ENCODE data around the gene MROH8.

Gene MROH8

DNA sequence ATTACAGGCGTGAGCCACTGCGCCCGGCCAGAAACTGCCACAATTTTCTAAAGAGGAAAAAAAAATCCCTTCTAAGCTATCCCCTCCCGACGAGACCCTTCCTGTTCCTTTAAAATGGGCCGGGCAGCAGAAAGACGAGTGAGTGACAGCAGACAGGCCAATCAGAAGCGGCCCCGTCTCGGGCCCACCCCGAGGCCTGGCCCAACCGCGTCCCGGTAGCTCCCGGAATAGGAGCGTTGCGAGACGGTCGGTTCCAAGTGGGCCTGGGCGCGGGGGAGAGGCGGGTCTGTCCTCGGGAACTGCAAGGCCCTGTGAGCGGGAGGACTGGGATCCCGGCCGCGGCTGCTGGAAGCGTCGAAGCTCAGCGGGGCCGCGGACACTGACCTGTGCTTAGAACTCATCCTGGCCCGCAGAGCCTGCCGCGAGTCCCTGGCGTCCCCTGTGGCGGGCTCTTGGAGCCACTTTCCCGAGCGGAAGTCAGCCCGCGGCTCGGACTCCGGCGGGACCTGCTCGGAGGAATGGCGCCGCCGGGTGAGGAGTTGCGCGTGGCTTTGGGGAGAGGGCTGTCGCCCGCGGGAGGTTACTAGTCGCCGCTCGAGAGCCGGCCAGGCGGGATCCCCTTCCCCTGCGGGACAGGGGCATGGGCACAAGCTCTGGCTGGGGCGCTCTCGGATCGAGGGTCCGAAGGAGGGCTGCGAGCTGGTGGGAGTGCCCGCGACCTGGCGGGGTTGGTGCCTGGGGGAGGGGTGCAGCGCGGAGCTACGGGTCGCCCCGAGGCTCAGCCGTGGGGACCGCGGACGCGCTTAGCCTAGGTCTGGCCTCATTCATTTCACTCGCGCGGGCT, at the start of gene MROH8, which contains the start of gene RPN2:
Gene MROH8, minus strand, starts transcription at position 710 of the 844 bp plus-strand sequence.
Gene RPN2, plus strand, starts transcription at position 492 of the 844 bp plus-strand sequence. Its CDS starts 27 bp downstream, at position 519.
- peak within 1 kb of the TSS; percentile 90 for H3K4me3 ChIP-seq (ENCODE audit: low read depth, low read length)
- POLR2A ChIA-PET, result interaction anchor here (0.8 to 1.6 kb wide), 4 partner anchors 11 to 348 kb away, joined by 3 to 6 read pairs (median 4); partner anchors contain the start of gene BLCAP
- CTCF ChIA-PET, result interaction anchor here (0.6 to 3.8 kb wide), 10 partner anchors 11 to 410 kb away, joined by 3 to 80 read pairs (median 3); no protein-coding TSS in a partner anchor
- TF ChIP-seq, protein P1, sequence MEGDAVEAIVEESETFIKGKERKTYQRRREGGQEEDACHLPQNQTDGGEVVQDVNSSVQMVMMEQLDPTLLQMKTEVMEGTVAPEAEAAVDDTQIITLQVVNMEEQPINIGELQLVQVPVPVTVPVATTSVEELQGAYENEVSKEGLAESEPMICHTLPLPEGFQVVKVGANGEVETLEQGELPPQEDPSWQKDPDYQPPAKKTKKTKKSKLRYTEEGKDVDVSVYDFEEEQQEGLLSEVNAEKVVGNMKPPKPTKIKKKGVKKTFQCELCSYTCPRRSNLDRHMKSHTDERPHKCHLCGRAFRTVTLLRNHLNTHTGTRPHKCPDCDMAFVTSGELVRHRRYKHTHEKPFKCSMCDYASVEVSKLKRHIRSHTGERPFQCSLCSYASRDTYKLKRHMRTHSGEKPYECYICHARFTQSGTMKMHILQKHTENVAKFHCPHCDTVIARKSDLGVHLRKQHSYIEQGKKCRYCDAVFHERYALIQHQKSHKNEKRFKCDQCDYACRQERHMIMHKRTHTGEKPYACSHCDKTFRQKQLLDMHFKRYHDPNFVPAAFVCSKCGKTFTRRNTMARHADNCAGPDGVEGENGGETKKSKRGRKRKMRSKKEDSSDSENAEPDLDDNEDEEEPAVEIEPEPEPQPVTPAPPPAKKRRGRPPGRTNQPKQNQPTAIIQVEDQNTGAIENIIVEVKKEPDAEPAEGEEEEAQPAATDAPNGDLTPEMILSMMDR (IDR thresholded peaks at IDR 0.05; ENCODE audit: insufficient read depth, low read length, missing control alignments), result no peak
- peak; percentile 85 for DNase-seq (ENCODE audit: low read depth, low spot score)

DNA sequence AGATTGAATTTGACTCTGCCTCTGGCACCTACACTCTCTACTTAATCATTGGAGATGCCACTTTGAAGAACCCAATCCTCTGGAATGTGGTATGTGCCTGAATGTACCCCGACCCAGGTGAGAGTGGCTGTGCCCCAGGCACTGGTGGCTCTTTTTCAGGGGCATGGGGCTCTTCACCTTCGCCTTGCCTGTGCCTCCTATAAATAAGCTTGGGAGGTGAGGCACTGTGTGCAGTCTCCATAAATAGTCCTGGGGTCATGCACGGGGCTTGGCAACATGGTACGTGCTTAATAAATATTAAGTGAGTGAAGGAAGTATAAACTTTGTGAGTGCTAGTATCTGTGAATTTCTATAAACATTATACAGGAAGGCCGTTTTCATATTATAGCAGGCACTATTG, 49.3 kb upstream of the MROH8 start:
- DNase-seq (ENCODE audit: low read depth, low spot score), result no peak
- no peak overlapping the region for H3K4me3 ChIP-seq (ENCODE audit: low read depth, low read length)
- ChIA-PET POLR2A (interaction anchor here (0.7 kb wide), 1 partner anchor 447 kb away, joined by 3 read pairs; no protein-coding TSS in a partner anchor), CTCF (interaction anchor here (1.0 to 1.4 kb wide), 4 partner anchors 26 to 41 kb away, joined by 3 to 5 read pairs (median 3); no protein-coding TSS in a partner anchor)
- TF ChIP-seq, protein P1 (IDR thresholded peaks at IDR 0.05; ENCODE audit: insufficient read depth, low read length, missing control alignments), result no peak

DNA sequence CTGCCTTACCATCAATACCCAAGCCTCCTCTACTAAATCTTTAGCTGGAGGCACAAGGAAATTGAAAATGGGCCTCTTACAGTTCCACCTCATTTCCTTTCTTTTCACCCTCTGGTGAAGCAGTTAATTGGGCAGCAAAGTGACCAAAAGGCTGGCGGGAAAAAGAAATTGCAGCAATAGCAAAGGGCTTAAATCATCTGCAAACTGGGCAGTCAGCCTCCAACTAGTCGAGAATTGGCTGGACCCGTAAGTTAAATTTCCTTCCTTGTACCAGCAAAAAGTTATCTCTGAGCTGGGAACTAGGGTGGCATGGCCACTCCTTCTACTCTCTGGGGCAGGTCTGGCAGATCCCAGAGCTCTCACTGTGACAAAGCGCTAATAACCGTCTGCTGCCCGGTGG, 48.7 kb upstream of the MROH8 start:
- no peak overlapping the region for H3K4me3 ChIP-seq (ENCODE audit: low read depth, low read length)
- TF ChIP-seq, protein P1 (IDR thresholded peaks at IDR 0.05; ENCODE audit: insufficient read depth, low read length, missing control alignments), result no peak
- ChIA-PET POLR2A (no interaction called here), CTCF (interaction anchor here (0.8 to 1.1 kb wide), 3 partner anchors 33 to 42 kb away, joined by 3 to 4 read pairs (median 3); no protein-coding TSS in a partner anchor)
- DNase-seq (ENCODE audit: low read depth, low spot score), result no peak

DNA sequence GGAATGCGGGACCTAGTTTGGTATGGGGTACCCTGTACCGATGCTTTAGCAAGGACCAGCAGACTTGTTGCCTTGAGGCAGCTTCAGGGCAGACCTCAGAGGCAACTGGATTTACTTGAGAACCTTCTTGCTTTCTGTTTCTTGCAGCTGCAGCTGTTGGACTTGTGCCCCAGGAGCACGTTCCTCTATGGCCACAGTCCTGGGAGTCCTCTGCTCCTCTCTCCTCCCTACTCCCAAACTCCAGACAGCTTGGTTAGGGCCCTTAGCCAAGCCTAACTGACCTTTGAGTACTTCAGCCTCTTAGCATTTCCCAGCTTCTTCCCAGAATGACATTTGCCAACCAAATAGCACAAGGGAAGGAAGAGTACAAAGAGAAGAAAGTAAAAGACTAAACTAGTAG, 47.5 kb upstream of the MROH8 start:
- TF ChIP-seq, protein P1 (IDR thresholded peaks at IDR 0.05; ENCODE audit: insufficient read depth, low read length, missing control alignments), result no peak
- H3K4me3 ChIP-seq (ENCODE audit: low read depth, low read length), result no peak overlapping the region
- POLR2A ChIA-PET, result no interaction called here
- no peak for DNase-seq (ENCODE audit: low read depth, low spot score)
- CTCF ChIA-PET, result interaction anchor here (0.7 to 1.0 kb wide), 2 partner anchors 24 to 31 kb away, joined by 3 read pairs; no protein-coding TSS in a partner anchor

DNA sequence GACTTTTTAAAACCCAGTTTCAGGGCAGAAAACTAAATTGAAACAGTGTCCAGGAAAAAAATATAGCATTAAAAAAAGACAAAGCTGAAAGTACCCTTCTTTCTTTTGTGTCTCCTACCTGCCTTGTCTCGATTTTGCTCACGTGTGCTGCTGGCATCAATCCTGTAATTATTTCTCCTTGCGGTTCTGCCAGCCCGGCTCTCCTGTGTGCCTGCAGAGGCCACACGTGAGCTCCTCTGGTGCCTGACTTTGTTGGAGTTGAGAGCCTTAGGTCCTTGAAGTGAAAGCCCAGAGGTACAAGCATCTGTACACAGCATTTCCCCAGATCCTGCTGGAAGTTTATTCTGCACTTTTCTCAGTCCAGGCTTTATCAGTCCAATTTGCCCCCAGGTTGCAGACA, 45.8 kb upstream of the MROH8 start:
- no peak for DNase-seq (ENCODE audit: low read depth, low spot score)
- TF ChIP-seq, protein P1 (IDR thresholded peaks at IDR 0.05; ENCODE audit: insufficient read depth, low read length, missing control alignments), result no peak
- ChIA-PET POLR2A (no interaction called here), CTCF (interaction anchor here (3.8 to 4.8 kb wide), 2 partner anchors 30 to 34 kb away, joined by 15 to 26 read pairs; no protein-coding TSS in a partner anchor)
- no peak overlapping the region for H3K4me3 ChIP-seq (ENCODE audit: low read depth, low read length)

DNA sequence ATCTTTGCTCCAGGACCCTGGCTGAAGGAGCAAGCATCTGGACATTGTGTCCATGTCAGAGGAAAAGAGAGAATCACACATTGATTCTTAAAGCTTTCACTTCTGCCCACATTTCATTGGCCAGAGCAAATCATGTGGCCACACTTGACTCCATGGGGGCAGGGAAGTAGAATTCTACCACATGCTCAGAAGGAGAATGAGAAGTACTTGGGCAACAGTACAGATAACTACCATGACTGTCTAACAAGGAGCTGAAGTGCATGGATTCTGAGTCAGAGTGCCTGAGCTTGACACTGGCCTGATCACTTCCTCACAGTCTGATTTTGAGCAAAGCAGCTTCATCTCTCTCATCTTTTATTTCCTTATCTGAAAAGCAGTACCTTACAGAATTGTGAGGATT, 43.7 kb upstream of the MROH8 start:
- POLR2A ChIA-PET, result no interaction called here
- DNase-seq (ENCODE audit: low read depth, low spot score), result peak; percentile 80

More for the DNA sequence above, 43.7 kb upstream of the MROH8 start:
- CTCF ChIA-PET, result interaction anchor here (0.9 to 4.8 kb wide), 7 partner anchors 8 to 310 kb away, joined by 3 to 26 read pairs (median 4); no protein-coding TSS in a partner anchor
- TF ChIP-seq, protein P1 (IDR thresholded peaks at IDR 0.05; ENCODE audit: insufficient read depth, low read length, missing control alignments), result no peak
- H3K4me3 ChIP-seq (ENCODE audit: low read depth, low read length), result no peak overlapping the region

All from AG04449 (cell line).